ENCODE results near the gene CCDC85C.

The CCDC85C gene

DNA sequence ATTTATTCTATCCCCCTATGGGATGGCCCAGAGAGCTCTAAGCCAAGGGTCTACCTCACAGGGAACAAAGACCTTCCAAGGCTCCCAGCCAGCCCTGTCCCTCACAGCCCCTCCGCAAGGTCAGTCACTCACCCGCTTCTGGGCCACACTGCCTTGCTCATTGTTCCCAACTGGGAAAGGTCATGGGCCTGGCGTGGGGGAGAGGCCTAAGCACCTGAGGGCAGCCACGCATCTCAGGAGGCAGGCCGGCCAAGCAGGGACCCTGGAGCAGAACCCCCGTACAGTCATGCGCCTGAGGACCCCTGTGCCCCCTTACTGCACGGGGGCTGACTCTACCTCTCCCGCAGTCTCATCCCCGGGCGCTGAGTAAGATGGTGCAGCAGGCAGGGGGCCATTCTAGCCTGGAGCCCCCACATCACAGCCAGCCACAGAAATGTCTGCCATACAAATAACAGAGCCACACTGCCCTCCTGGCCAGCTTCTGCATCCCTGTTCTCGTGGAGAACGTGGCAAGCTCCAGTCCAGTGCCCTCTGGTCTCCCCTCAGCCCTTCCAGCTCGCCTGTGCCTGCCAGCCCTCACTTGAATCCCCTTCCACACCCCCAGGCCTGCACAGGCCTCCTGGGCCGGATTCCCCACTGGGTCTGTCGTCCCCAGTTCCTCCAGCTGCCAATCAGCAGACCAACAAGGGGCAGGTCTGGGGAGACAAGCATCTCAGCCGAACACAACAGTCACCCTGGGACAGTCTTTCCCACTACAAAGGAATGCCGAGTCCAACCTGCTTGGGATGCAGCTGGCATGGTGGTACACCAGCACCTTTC, 16.3 kb downstream of the CCDC85C start:
- no peak for DNase-seq

DNA sequence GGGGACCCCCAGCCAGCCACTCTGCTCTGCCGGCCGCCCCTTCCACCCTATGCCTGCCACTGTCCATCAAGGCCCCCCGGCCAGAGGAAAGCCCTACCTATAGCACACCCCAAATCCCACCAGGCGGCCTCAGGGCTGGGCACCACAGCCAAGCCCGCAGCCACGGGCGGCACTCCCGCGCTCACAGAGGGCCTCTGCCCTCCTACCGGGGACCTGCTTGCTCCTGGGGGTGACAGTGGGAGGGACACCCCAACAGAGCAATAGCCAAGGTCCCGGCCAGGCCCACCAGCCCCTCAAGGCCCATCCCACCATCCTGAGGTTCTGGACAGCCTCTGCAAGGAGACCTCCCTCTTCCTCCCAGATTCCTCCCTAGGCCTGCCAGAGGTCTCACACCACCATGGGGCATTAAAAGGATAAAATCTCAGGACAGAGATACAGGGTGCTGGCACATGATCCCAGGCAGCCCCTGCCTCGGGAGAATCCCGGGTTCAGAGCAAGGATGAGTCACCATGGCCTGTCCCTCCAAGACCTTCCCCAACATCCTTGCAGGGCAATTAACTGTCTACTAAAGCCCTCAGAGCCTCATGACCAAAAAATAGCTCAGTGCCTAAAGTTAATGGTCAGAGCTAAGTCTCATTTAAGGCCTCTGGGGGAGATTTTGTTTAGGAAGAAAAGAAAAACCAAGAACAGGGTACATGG, 17.1 kb downstream of the CCDC85C start:
- DNase-seq = no peak

DNA sequence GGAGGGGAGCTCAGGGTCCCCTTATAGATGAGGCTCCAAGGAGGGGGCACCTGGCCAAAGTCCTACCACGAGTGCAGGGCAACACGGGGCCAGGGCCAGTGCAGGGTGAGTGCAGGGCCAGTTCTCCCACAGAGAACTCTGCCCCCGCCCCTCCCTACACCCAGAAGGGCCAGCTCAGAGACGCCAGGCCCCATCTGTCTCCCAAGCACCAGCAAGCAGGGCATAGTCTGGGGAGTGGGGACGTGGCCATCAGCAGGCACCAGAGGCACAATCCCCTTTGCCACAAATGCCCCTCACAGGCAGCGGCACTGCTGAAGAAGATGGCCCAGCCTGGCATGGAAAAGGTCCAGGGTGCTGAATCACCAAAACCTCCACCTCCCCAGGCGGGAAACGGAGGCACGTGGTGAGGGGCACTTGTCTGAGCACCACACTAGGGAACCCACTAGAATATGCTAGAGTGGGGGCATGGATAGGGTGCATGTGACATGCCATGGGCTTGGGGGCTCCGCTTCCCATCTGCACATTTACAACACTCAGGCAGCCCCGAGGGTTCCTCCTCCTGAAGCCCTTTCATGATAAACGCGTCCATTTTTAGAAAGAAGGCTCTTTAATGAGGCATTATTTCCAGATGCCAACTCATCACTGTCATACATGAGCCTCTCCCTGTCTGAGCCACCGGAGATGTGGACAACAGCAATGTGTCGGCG, 17.8 kb downstream of the CCDC85C start:
- no peak for DNase-seq

DNA sequence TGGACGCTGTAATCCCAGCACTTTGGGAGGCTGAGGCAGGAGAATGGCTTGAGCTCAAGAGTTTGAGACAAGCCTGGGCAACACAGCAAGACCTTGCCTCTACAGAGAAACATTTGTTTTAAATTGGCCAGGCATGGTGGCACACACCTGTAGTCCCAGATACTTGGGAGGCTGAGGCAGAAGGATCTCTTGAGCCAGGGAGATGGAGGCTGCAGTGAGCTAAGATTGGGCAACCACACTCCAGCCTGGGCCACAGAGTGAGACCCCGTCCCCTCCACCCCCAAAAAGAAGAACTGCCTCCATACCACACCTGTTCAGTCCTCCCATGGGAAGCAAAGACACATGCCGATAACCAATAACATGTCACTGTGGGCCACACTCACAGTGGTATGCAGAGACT, 19.2 kb downstream of the CCDC85C start:
- no peak for DNase-seq

DNA sequence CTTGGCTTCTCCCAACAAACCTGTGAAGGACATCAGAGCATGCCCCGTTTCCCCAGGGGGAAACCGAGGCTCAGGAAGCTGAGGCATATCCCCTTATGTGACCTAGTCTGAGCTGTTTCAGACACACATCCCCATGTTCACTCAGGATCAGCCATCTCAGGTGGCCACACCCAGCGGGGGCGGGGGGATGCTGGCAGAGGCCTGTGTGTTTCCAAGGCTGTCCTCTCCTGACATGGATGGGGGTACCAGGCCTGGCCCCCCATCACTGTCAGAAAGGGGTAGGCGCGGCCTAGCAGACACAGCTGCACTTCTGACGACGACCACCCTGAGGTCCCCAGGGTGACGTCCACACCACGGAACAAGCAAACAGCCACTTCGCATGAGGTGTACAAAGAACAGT, 22.1 kb downstream of the CCDC85C start:
- DNase-seq = no peak

DNA sequence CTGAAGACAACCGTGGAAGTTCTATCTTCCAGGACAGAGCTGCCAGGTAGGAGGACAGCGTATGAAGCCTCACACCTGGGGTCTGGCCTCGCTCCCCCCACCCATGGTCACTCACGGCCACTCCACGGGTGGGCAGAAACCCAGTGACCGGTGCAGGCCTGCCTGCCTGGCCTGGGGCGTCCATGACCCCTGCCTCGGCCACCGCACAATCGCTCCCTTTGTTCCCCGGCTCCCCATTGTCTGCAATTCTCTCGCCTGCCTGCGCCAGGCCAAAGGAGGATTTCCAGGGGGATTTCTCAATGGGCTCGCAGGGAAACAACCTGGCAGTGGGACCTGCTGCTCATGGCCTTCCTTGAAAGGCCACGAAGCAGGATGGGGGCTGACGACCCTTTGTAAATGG, 22.6 kb downstream of the CCDC85C start:
- DNase-seq = no peak

DNA sequence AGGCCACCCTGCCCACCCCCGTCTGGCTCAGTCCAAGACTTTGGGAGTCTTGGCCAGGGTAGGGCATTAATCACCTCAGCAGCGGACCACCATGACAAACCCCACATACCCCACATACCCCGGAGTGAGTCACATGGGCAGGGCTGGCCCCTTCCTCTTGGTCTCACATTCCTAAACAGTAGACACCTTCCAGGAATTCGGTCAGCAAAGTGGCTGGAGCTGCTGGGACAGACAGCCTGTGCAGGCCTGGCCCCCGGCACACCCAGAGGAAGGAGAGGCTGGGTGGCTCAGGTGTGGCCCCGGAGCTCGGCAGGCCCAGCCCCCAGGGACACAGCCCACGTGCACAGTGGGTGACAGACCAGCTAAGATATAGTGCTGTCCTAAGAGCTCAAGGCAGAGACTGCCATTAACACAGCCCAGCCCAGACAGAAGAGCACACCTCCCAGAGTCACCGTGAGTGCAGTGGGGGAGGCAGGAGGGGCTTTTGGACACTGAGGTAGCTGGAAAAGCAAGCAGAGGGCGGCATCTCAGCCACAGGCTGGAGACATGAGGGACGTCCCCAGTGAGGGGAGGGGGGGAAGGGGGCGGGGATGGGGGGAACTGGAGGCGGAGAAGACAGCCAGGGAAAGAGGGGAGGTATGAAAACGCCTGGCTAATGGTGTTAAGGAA, 24.0 kb downstream of the CCDC85C start:
- DNase-seq = no peak

DNA sequence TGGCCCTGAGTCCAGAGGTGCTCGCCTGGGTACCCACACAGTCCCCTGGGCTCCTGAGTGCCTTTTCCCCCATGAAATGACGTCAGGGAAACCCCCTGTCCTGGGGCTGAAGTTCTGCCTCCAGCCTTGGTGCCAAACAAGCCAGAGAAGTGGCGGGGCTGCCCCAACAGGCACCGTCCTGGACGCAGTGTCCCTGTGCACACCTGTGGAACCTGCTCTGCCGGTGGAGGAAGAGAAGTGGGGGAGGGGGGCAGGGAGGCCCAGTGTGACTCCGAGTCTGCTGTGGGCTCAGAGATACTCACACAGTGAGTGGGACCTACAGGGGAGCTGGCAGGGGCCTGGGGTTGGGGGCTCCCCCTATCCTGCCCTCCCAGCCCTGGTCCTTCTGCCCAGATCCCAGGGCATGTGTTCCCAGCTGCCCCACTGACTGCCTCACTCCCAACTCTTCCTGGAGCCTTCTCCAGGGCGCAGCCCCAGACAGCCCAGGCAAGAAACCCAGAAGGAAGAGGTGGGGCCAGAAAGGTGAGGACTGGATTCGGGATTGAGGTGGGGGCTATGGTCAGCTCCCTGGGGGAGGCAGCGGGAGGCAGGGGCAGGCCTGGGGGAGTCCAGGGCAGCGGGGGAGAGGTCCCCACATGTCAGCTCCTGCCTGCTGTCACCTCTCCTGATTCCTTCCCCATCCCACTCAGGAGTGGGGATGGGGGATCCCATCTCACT, 24.7 kb downstream of the CCDC85C start:
- DNase-seq = no peak

DNA sequence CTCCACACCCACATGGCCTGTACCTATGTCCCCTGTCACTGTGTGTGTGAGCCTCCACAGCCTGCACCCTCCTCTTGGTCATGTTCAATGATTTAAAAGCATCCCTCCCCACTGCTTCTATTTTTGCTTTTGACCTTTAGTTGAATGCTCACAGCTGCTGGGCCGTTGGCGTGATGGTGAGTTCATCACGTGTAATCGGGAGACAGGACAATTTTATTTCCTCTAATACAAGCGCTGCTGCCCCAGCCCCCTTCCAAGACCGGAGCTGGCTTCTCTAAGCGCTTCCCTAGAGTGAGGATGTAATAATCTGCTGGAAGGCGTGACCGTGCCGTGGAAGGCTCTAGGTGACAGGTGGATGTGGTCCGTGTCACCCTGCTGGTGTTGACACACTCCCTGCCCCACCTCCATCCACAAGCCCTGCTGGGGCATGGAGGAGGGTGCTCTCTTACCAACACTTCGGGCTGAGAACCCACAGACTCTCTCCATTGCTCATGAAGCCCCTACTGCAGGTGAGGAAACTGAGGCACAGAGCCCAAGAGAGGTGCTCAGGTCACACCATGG, 25.4 kb downstream of the CCDC85C start:
- no peak for DNase-seq

DNA sequence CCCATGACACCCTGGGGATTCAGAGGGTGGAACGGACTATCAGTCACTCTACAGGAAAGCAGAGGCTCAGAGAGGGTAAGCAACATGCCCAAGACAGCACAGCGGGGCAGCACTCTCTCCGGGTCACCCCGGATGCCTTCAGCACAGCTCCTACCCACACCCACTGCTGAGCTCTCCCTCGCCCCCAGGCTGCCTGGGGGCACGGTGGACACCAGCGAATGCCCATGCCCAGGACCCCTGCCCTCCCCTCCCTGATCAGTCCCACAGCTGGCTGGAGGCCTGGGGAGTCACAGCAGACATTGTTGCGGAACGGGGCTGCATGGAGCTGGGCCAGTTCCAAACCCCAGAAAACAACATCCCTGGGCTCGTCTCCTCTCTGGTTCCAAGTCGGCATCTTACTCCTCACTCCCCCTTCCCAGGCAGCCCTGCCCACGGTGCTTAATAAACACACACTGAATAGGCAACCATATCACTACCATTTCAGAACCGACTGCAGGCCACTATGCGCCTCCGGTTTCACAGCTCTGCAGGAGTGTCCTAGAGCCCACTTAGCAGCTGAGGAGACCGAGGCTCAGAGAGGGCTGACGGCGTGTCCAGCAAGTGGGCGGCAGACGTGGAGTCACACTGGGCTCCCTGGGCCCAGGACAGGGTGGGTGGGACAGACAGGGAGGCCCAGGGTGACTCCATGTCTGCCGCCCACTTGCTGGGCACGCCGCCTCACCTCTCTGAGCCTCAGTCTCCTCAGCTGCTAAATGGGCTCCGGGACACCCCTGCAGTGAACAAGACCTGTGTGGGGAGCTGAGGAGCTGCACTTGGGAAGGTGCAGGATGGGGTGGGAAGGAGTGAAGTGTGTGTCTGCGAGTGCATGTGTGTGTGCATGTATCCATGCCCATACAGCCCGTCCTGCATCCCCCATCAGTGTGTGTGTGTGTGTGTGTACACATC, 27.0 kb downstream of the CCDC85C start:
- DNase-seq = no peak

DNA sequence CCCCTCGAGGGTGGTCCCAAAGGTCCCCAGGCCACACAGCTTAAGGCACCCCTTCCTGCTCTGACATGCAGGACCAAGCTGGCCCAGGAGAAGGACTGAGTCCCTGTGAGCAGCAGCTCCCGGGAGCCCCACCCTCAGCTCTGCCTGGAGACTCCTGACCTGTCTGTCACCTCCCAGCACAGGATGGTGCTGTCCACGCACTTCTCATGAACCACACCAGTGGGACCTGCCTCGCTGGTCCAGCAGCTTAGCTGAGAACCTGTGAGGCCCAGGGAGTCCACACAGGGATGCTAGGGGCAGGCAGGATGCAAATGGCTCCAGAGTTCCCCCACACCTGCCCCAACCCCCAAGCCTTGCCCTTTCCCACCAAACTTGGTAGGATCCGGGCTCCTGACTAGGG, 27.7 kb downstream of the CCDC85C start:
- no peak for DNase-seq

DNA sequence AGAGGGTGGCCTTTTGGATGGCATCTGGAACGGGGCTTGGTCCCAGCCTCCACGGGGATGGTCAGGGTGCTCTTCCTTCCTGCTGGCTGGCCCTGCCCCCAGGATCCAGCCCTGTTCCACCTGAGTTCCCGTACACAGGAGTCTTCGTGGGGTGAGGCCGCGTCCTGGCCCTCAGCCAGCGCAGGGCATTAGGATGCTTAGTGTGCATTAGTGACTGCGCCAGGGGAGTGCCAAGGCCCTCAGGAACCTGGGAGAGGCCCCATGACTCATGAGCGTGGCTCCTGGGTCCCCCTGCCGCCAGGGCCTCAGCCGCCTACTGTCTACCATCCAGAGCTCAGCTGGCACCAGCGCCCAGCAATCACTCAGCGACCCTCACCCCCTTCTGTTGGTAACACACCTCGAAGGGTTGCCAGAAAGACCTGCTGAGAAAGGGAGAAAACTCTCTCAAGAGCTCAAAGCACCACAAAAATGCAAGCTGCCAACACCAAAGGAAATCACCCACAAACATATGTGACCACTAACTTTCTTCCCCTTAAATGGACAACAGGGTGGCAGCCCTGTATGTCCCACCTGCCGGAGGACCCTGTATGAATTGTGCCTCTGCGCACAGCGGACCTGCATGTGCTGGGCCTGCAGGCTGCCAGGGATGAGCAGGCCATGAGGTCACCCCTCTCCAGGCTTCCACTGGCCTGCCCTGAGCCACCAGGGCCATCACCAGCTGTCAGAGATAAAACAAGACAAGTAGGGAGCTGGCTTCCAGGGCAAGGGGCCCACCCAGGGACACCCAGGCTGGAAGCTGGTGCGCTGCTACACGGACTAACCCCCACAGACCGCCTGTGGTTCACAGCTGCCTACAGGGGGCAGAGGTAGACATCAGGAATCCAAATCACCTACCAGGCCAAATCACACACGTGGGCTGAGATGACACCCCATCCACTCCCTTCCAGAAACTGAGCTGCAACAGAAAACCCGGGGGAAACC, 28.7 kb downstream of the CCDC85C start:
- no peak for DNase-seq

DNA sequence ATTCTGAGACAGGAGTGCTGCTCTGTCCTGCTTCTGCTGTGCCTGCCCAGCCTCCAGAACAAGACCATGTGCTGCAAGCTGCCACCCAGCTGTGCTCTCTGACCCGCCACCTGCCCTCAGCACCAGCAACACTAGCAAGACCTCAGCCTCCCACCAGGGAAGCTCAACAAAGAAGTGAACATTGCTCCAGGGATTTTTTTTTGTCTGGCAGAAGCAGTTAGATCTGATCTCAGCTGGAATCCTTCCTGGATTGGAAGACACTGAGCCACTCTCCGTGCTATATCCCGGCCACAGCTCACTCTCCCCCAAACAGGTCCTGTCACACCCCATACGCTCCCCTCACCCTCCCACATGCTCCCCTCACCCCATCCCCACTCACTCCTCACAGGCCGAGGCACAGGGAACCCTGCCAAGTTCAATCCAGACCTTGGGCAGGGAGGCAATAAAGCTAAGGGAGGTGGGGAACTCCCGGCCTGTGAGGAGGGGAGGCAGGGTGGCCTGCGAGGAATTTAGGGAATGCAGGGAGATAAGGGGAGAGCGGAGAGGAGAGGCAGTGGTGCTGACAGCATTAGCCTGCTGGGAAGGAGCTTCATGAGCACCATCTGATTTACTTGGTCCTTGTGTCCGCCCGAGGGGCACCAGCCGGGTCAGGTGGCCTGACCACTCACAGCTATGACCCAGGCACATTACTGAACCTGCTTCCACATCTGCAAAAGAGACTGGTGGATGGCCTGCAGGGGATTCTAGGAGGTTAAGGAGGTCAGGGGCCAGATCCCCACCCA, 29.7 kb downstream of the CCDC85C start:
- no peak for DNase-seq

DNA sequence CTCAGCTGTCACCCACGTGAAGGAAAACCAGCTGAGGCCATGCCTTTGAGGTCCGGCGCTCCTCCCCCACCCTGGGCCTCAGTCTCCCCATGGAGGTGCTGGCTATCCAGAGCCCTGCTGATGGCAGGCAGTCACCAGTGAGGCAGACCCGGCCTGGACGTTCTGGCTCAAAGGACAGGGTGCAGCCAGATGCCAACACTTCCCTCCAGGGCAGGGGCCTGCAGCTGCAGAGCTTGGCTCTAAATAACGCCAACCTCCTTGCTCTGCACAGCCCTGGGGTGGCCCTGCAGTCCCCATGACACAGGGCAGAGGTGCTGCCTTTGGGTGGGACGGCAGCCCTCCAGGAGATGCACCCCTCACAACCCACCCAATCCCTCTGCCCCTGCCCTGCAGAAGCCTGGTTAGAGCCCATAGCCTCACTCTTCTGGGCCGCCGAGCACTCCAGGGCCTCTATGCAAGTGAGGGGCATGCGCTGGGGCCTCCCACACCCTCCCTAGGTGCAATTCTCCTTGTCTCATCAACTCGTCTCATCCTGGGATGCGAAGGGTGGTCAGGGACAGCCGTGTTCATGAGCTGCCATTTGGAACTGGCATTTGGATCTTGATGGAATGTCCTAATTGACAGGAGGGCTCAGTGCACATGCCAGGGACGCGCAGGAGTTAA, 30.4 kb downstream of the CCDC85C start:
- DNase-seq = no peak

DNA sequence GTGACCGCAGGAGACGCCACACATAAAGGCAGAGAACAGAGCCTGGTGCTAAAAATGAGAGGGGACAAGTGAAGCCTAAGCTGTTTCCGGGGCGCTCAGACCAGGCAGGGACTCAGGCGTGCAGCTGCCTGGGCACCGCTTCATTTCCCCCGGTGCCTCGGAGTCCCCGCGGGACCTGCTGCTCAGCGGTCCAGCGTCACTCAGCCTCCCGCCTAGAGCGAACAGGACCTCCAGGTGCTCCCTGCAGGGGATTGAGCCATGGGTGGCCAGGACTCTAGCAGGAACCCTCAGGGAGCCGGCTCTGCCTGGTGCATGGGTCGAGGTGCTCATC, 31.0 kb downstream of the CCDC85C start:
- DNase-seq = no peak

DNA sequence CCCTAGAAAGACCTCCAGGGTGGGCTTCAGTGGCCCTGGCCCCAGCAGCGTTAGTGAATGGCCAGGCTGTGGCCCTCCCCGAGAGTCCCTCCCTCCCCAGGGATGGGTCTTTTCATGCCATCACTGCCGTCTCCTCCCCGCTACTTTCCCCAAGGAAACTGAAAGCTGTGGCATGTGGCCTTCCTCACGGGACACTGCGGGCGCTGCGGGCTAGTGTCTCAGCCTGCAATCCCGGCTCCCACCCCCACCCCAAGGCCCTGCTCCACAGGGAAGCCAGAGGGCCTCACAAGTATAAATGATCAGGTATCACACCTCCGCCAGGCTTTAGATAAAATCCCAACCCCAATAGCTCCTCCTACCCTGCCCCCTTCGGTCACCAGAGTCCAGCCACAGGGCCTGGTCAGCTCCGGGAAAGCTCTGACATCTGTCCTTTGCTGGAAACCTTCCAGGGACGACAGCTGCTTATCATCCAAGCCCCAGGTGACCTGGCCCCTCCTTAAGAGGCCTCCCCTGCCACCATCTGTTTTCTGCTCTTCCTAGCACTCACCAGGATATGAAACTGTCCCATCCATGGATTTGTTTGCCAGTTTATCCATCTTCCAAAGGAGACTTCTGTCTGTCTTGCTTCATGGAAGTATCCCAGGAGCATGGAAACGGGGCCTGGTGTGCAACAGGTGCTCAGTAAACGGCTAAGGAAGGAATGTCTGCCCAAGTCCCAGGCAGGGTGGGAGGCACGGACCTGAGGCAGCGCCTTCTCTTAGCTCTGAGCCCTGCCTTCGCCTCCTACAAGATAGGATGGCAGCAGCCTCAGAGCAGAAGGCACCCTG, 31.6 kb downstream of the CCDC85C start:
- DNase-seq = no peak

DNA sequence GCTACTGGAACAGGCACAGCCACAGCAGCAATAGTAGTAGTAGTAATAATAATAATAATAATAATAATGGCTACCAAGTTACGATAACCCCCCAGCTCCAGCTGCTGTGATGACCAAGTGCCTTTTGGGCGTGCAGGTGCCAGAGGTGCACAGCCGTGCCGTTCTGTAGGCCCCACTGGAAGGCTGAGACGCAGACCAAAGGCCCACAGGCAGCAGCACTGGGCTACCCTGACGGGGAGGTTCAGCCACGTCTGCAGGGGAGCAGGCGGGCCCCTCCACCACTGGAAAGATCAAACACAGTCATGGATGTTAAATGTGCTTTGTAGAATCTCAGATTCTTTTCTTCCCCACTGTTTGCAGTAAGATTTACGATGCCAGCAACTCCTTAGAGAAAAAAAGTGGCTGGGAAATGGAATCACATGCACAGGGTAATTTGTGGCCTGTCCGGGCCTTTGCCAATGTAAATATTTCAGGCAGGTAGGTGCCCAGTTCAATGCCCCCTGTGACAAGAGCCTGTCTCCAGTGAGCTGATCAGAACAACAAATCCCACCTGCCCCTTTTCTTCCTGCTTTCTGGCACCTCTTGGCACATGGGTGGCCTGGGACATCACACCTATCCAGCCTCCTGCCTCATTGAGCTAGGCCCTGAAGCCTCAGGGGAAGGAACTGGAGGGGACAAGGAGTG, 32.6 kb downstream of the CCDC85C start:
- no peak for DNase-seq
